DOHH2 (cell line): ENCODE results near the gene LMBR1L.
A peak's percentile ranks its signal among the peaks of the same experiment; 100 is the strongest.

ENCODE experiments used
- H3F3A ChIP-seq: fragments of 200-600 bp; sonication (generic), shearing (Covaris generic); 2 replicates; pipeline ENCODE4 v1.6.0; 2016; ENCODE audit warnings: antibody characterized with exemption, mild to moderate bottlenecking; ENCODE audit not compliant: control insufficient read depth, insufficient read depth
- H3K27ac ChIP-seq: fragments of 200-600 bp; sonication (generic); 2 replicates; pipeline ENCODE4 v1.5.1; 2014; ENCODE audit warnings: low read depth, mild to moderate bottlenecking, low read length, moderate library complexity
- H3K27me3 ChIP-seq: fragments of 200-600 bp; sonication (generic); 2 replicates; pipeline ENCODE4 v1.6.1; 2014; ENCODE audit warnings: mild to moderate bottlenecking, low read length, mixed read lengths; ENCODE audit not compliant: control insufficient read depth
- H3K36me3 ChIP-seq: fragments of 200-600 bp; sonication (generic); 2 replicates; pipeline ENCODE4 v1.6.1; 2014; ENCODE audit warnings: mild to moderate bottlenecking, low read length, moderate library complexity, mixed read lengths; ENCODE audit not compliant: control insufficient read depth
- H3K4me1 ChIP-seq: fragments of 200-600 bp; sonication (generic); 2 replicates; pipeline ENCODE4 v1.6.1; 2014; ENCODE audit warnings: mild to moderate bottlenecking, low read length, mixed read lengths; ENCODE audit not compliant: control insufficient read depth
- H3K4me2 ChIP-seq: fragments of 200-600 bp; sonication (generic); 2 replicates; pipeline ENCODE4 v1.6.0; 2014; ENCODE audit warnings: mild to moderate bottlenecking, low read length, moderate library complexity
- H3K4me3 ChIP-seq: fragments of 200-600 bp; sonication (generic); 2 replicates; pipeline ENCODE4 v1.5.1; 2014; ENCODE audit warnings: mild to moderate bottlenecking, low read length, mixed read lengths
- H3K79me2 ChIP-seq: fragments of 200-600 bp; sonication (generic); 2 replicates; pipeline ENCODE4 v1.6.1; 2014; ENCODE audit warnings: mild to moderate bottlenecking, low read length, mixed read lengths; ENCODE audit not compliant: control insufficient read depth
- H3K9me2 ChIP-seq: fragments of 200-600 bp; sonication (generic); replicated peaks from 2 replicates; pipeline ENCODE4 v1.6.1; 2014; ENCODE audit warnings: mild to moderate bottlenecking, low read length, mixed read lengths; ENCODE audit not compliant: control insufficient read depth
- H3K9me3 ChIP-seq: fragments of 200-600 bp; sonication (generic); 2 replicates; pipeline ENCODE4 v1.6.1; 2014; ENCODE audit warnings: antibody characterized with exemption, low read length, mixed read lengths; ENCODE audit not compliant: control insufficient read depth, insufficient read depth
- H4K20me1 ChIP-seq: fragments of 200-600 bp; sonication (generic); 2 replicates; pipeline ENCODE4 v1.6.0; 2014; ENCODE audit warnings: low read depth, mild to moderate bottlenecking, antibody characterized with exemption, low read length, moderate library complexity; ENCODE audit not compliant: control insufficient read depth, insufficient read depth
- CTCF ChIP-seq: fragments of 200-600 bp; sonication (generic); IDR thresholded peaks from one replicate; pipeline ENCODE4 v1.5.1; 2014; ENCODE audit warnings: antibody characterized with exemption, mild to moderate bottlenecking, low read depth, low read length; ENCODE audit not compliant: poor library complexity, severe bottlenecking
- EZH2phosphoT487 ChIP-seq: fragments of 200-600 bp; sonication (generic); IDR thresholded peaks from 2 replicates; pipeline ENCODE4 v1.6.1; 2017; ENCODE audit warnings: borderline replicate concordance, mild to moderate bottlenecking, antibody characterized with exemption, low read length, moderate library complexity, mixed read lengths

LMBR1L gene

GRCh38 chr12:49069507-49070346, 40.9 kb downstream of the LMBR1L start, which contains the start of gene RHEBL1:
Gene RHEBL1 (minus strand): TSS chr12:49069979. CDS start chr12:49069785, 194 bp downstream.
- TF ChIP-seq EZH2phosphoT487, result no peak
- TF ChIP-seq CTCF, result peak; percentile 58
- H3K27ac ChIP-seq, result no peak within 1 kb of the TSS

GRCh38 chr12:49068879-49069506, 41.7 kb downstream of the LMBR1L start:
- no peaks in the 10 kb centered on the region for H3K36me3 ChIP-seq
- H4K20me1 ChIP-seq, result no peaks in the 10 kb centered on the region
- H3K4me2 ChIP-seq, result peak overlapping the region; percentile 99
- H3K4me3 ChIP-seq, result peak overlapping the region; percentile 97
- H3K27ac ChIP-seq, result no peak overlapping the region
- peaks cover 7% of the 10 kb centered on the region; the same call in 1 of the 2 replicates for H3K27me3 ChIP-seq
- no peaks in the 10 kb centered on the region for H3K79me2 ChIP-seq
- TF ChIP-seq CTCF (no peak), EZH2phosphoT487 (no peak)
- H3K4me1 ChIP-seq, result peaks cover 18% of the 10 kb centered on the region
- no peaks in the 10 kb centered on the region for H3F3A ChIP-seq
- no peaks in the 10 kb centered on the region for H3K9me2 ChIP-seq
- no peaks in the 10 kb centered on the region for H3K9me3 ChIP-seq

More at GRCh38 chr12:49069507-49070346, 40.9 kb downstream of the LMBR1L start, which contains the start of gene RHEBL1:
- no peaks in the 10 kb centered on the region for H3K9me2 ChIP-seq
- peak within 1 kb of the TSS; percentile 97 for H3K4me3 ChIP-seq
- H3K79me2 ChIP-seq, result no peaks in the 10 kb centered on the region
- no peaks in the 10 kb centered on the region for H4K20me1 ChIP-seq
- no peaks in the 10 kb centered on the region for H3K36me3 ChIP-seq
- H3F3A ChIP-seq, result no peaks in the 10 kb centered on the region
- peaks cover 14% of the 10 kb centered on the region for H3K4me1 ChIP-seq
- peak within 1 kb of the TSS; percentile 99 for H3K4me2 ChIP-seq
- peaks cover 7% of the 10 kb centered on the region; the same call in 1 of the 2 replicates for H3K27me3 ChIP-seq
- H3K9me3 ChIP-seq, result no peaks in the 10 kb centered on the region

GRCh38 chr12:49066120-49066519, 44.5 kb downstream of the LMBR1L start:
- Histone ChIP-seq H3K9me3 (no peaks in the 10 kb centered on the region), H3K9me2 (no peaks in the 10 kb centered on the region), H3K27me3 (peaks cover 7% of the 10 kb centered on the region; the same call in 1 of the 2 replicates), H3K27ac (no peak overlapping the region), H3K4me3 (no peak overlapping the region), H3K4me2 (no peak overlapping the region), H3F3A (peaks cover 6% of the 10 kb centered on the region; the same call in 1 of the 2 replicates), H4K20me1 (no peaks in the 10 kb centered on the region), H3K36me3 (no peaks in the 10 kb centered on the region), H3K4me1 (peaks cover 31% of the 10 kb centered on the region), H3K79me2 (peaks cover 9% of the 10 kb centered on the region)
- TF ChIP-seq CTCF, result no peak
- no peak for TF ChIP-seq EZH2phosphoT487
